Stimulated activated CD4-positive, alpha-beta T cell treated with anti-CD3 and anti-CD28 coated beads, Interleukin-2, amount 100 ng/mL, for 48 hours (primary cell): ENCODE measurements around the gene ZNF143.
"Not testable (repeated sequence)": the region's sequence is repeated elsewhere in the genome, so short reads cannot be mapped to it uniquely, and the experiment has no call there.

Experiments used
- DNase-seq, 2 donors: peaks; one replicate each; pipeline ENCODE4 v3.0.0-alpha.2; 2020

Gene ZNF143

GRCh38 chr11:9549216-9549615, 88.4 kb downstream of the ZNF143 start:
- not testable (repeated sequence) for DNase-seq

- no peak for DNase-seq
Measured at GRCh38 chr11:9550191-9550628, 89.4 kb downstream of the ZNF143 start.

- DNase-seq: no peak
Measured at GRCh38 chr11:9561279-9561982, 100.6 kb downstream of the ZNF143 start.

GRCh38 chr11:9562716-9563115, 101.9 kb downstream of the ZNF143 start:
- DNase-seq: no peak

GRCh38 chr11:9563196-9563730, 102.5 kb downstream of the ZNF143 start:
- no peak for DNase-seq

GRCh38 chr11:9565822-9566560, 105.2 kb downstream of the ZNF143 start:
- DNase-seq: peak; percentile 42 to 47

- DNase-seq: no peak
Measured at GRCh38 chr11:9566561-9567063, 105.8 kb downstream of the ZNF143 start.

- DNase-seq: no peak
Measured at GRCh38 chr11:9567401-9567800, 106.6 kb downstream of the ZNF143 start.

- no peak for DNase-seq
Measured at GRCh38 chr11:9568161-9568853, 107.5 kb downstream of the ZNF143 start.

- no peak for DNase-seq
Measured at GRCh38 chr11:9568854-9569587, 108.2 kb downstream of the ZNF143 start.

- no peak for DNase-seq
Measured at GRCh38 chr11:9569588-9570164, 108.9 kb downstream of the ZNF143 start.

GRCh38 chr11:9570313-9571025, 109.7 kb downstream of the ZNF143 start:
- no peak for DNase-seq

GRCh38 chr11:9571071-9571762, 110.4 kb downstream of the ZNF143 start:
- DNase-seq: no peak

GRCh38 chr11:9571763-9572115, 110.9 kb downstream of the ZNF143 start:
- DNase-seq: no peak

GRCh38 chr11:9573052-9573774, 112.4 kb downstream of the ZNF143 start, which contains the start of gene WEE1:
Gene WEE1, plus strand, starts transcription at chr11:9573670. Its CDS starts 264 bp downstream, at chr11:9573934.
- peak; percentile 98 for DNase-seq

GRCh38 chr11:9573775-9574621, 113.2 kb downstream of the ZNF143 start:
- DNase-seq: no peak

GRCh38 chr11:9574622-9575259, 113.9 kb downstream of the ZNF143 start:
- DNase-seq: peak in 1 of 2 donors; percentile 16
